Activated B cell treated with CpG ODN at 0.5 μM for 24 hours (primary cell): ENCODE results near the gene AK4. TPM values are rescaled to one million over a fixed set of nuclear protein-coding genes. Genes with fewer than 3 reads are reported as not detected.

Experiments
- ATAC-seq: fragments of 200-7000 bp; cut with Tn5 transposase; one replicate; pipeline ENCODE4 v1.10.0; 2021; ENCODE audit warnings: low read depth, mild to moderate bottlenecking, moderate library complexity
- CTCF ChIA-PET: fragments of 350-600 bp; sonication (Branson Sonifier 250); formaldehyde crosslinking; loops from one replicate; lab custom pipeline; 2021; ENCODE audit warnings: antibody characterized with exemption; lab: Charles Lee
- POLR2A ChIA-PET: fragments of 350-600 bp; sonication (Branson Sonifier 250); formaldehyde crosslinking; loops from one replicate; lab custom pipeline; 2021; ENCODE audit warnings: antibody characterized with exemption; lab: Charles Lee
- DNase-seq: peaks from one replicate; pipeline ENCODE4 v3.0.0; 2022
- H3K27ac Mint-ChIP-seq: one replicate; pipeline ENCODE4 v1.8.0; 2020; ENCODE audit warnings: mixed read lengths
- H3K27me3 Mint-ChIP-seq: one replicate; pipeline ENCODE4 v1.8.0; 2021; ENCODE audit warnings: mixed read lengths
- H3K36me3 Mint-ChIP-seq: one replicate; pipeline ENCODE4 v1.8.0; 2021; ENCODE audit warnings: low read depth, mixed read lengths
- H3K4me1 Mint-ChIP-seq: one replicate; pipeline ENCODE4 v1.8.0; 2021; ENCODE audit warnings: mixed read lengths
- H3K4me3 Mint-ChIP-seq: one replicate; pipeline ENCODE4 v1.8.0; 2020; ENCODE audit warnings: mild to moderate bottlenecking, mixed read lengths
- H3K9me3 Mint-ChIP-seq: one replicate; pipeline ENCODE4 v1.8.0; 2020; ENCODE audit warnings: mixed read lengths
- intact Hi-C: fragments of 100-400 bp; cut with micrococcal nuclease; formaldehyde crosslinking; loops from one replicate; pipeline ENCODE4 v1.15.1; 2024
- total RNA-seq: library from RNA; stranded (reverse); gene quantifications from 2 replicates; pipeline ENCODE4 v1.2.3, GENCODE V29; 2022
- TF ChIP-seq, protein P1 (sequence below): fragments of 200-600 bp; IDR thresholded peaks from one replicate; pipeline ENCODE4 v1.8.0; 2022; ENCODE audit warnings: antibody characterized with exemption, mild to moderate bottlenecking

Gene AK4
- total RNA-seq, 1 donor from 2014 or later = 1.8 TPM

DNA sequence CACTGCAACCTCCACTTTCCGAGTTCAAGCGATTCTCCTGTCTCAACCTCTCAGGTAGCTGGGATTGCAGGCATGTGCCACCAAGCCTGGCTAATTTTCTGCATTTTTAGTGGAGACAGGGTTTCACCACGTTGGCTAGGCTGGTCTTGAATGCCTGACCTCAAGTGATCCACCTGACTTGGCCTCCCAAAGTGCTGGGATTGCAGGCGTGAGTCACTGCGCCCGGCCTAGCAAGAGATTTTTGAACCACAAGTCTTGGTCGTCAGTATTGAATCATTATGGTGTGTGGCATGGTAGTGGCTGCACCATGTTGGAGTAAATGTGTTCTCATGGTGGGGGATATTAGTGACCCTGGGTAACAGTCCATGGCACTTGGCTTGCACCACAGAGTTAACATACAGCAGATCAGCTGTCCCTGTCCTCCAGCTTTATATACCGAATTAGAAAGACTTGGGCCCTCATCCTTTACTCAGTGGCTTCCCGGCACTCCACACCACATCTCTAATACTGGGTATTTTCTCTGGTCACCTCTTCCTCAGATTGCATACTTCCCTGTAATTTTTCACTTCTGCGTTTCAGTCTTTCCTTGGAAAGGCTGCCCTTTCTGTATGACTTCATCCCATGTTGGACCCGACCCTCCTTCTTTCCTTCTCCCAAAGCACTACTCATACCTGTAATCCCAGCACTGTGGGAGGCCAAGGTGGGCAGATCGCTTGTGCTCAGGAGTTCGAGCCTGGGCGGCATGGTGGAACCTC, 25.1 kb downstream of the AK4 start:
- intact Hi-C loops = no loop called here
- CTCF ChIA-PET = no interaction called here
- POLR2A ChIA-PET = no interaction called here
- DNase-seq (no peak), ATAC-seq (no peak)
- TF ChIP-seq, protein P1, sequence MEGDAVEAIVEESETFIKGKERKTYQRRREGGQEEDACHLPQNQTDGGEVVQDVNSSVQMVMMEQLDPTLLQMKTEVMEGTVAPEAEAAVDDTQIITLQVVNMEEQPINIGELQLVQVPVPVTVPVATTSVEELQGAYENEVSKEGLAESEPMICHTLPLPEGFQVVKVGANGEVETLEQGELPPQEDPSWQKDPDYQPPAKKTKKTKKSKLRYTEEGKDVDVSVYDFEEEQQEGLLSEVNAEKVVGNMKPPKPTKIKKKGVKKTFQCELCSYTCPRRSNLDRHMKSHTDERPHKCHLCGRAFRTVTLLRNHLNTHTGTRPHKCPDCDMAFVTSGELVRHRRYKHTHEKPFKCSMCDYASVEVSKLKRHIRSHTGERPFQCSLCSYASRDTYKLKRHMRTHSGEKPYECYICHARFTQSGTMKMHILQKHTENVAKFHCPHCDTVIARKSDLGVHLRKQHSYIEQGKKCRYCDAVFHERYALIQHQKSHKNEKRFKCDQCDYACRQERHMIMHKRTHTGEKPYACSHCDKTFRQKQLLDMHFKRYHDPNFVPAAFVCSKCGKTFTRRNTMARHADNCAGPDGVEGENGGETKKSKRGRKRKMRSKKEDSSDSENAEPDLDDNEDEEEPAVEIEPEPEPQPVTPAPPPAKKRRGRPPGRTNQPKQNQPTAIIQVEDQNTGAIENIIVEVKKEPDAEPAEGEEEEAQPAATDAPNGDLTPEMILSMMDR = no peak
- Mint-ChIP-seq H3K4me1 (no peaks in the 10 kb centered on the region), H3K4me3 (no peak overlapping the region), H3K27me3 (no peaks in the 10 kb centered on the region), H3K36me3 (no peaks in the 10 kb centered on the region), H3K27ac (no peak overlapping the region), H3K9me3 (no peaks in the 10 kb centered on the region)

DNA sequence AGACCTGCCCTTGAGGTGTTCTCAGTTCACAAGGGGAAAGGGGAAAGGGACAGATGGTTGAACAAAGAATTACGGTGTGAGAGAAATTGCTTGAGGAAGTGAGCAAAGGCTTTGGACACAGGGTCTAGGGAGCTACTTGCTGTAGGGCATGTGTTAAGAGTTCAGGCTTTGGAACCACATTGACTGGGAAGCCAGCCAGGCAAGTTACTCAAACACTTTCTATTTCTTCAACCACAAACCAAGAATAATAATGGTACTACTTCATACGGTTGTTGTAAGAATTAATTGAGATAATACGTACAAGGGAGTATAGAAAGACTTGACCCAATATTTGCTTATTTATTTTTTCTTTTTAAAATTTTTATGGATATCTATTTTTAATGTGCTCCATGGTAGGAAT, 26.6 kb downstream of the AK4 start:
- ChIA-PET CTCF (no interaction called here), POLR2A (no interaction called here)
- ATAC-seq = no peak
- intact Hi-C loops = no loop called here
- Mint-ChIP-seq H3K27ac (no peak overlapping the region), H3K9me3 (no peaks in the 10 kb centered on the region), H3K4me1 (no peaks in the 10 kb centered on the region), H3K4me3 (no peak overlapping the region), H3K36me3 (no peaks in the 10 kb centered on the region), H3K27me3 (no peaks in the 10 kb centered on the region)
- TF ChIP-seq, protein P1 = no peak
- no peak for DNase-seq

DNA sequence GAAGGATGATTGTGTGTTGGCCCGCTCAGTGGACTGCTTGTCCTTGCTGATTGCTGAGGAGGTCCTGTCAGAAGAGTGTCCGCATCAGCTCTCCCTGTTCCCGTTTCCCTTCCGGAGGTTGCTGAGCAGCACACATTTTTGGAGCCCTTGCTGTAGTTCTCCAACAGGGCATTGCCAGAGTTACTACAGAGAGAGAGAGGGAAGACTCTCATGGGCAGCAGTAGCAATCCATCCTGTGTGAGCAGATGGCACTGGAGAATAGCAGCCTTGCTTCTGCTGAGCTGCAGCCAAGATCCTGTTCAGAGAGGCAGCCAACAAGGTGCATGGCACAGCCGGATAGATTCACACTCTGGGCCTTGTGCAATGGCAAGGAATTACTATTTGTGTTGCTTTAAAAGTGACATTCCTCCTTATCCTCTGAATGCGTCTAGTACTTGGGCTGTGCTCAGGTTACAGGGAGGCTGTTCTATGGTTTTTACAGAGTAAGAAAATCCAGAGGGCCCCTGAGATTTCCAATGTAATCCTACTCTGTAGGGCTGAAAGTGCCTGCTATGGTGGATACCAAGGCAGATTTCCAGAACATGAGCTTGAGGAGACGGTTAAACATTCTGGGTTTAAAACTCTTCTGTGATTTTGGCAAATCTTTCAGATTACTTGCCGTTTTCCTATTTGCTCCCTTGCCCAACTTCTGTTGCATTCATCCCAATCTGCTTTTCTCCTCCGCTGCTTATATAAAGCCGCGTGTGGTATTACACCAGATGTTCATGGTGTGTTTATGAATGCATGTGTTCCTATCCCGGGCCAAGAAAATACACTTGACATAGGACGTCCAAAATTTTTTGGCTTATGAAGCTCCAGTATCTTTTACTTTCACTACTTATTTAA, 27.4 kb downstream of the AK4 start:
- intact Hi-C loops = no loop called here
- H3K27ac Mint-ChIP-seq = no peak overlapping the region
- no peak overlapping the region for H3K4me3 Mint-ChIP-seq
- H3K36me3 Mint-ChIP-seq = no peaks in the 10 kb centered on the region
- no peak for ATAC-seq
- CTCF ChIA-PET = no interaction called here
- no peak for DNase-seq
- H3K4me1 Mint-ChIP-seq = no peaks in the 10 kb centered on the region
- H3K9me3 Mint-ChIP-seq = no peaks in the 10 kb centered on the region
- POLR2A ChIA-PET = no interaction called here
- TF ChIP-seq, protein P1 = no peak
- no peaks in the 10 kb centered on the region for H3K27me3 Mint-ChIP-seq

DNA sequence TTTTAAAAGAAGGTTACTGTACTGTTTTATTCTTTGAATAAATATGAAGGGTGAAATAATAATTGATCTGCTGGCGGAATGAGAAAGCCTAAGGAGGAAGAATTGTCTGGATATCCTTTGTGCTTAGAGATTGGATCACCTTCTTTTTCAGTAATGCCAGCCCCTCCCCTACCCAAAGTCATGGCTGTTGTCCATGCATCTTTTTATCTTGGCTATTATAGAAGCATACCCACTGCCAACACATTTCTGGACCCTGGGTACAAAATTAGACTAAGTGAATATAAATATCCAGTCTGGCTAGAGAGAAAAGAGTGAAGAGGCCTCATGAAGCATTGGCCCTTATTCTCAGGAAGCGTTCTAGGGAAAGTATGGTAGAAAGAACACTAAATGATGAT, 28.1 kb downstream of the AK4 start:
- intact Hi-C loops = no loop called here
- Mint-ChIP-seq H3K27ac (no peak overlapping the region), H3K9me3 (no peaks in the 10 kb centered on the region), H3K27me3 (no peaks in the 10 kb centered on the region), H3K36me3 (no peaks in the 10 kb centered on the region), H3K4me3 (no peak overlapping the region), H3K4me1 (no peaks in the 10 kb centered on the region)
- ChIA-PET POLR2A (no interaction called here), CTCF (no interaction called here)
- no peak for DNase-seq
- no peak for ATAC-seq
- TF ChIP-seq, protein P1 = no peak

DNA sequence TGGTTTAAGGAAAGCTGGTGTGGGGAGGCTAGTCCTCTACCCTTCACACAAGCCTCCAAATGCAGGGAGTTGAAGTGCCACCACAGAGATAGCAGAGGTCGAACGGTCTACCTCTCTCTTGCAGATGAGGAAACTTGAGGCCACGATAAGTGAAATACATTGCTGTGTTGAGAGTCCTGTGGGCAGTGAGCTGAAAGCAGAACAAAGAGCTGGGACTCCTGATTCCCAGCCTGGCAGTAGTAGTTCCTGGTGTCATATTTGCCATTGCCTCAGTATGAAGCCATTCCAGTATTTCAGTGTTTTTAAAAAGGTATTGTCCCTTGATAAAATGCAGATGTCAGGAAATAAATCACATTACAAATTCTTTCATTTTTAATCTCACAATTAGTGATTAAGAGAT, 28.6 kb downstream of the AK4 start:
- POLR2A ChIA-PET = no interaction called here
- Mint-ChIP-seq H3K4me1 (no peaks in the 10 kb centered on the region), H3K36me3 (no peaks in the 10 kb centered on the region), H3K27me3 (no peaks in the 10 kb centered on the region), H3K27ac (no peak overlapping the region), H3K4me3 (no peak overlapping the region), H3K9me3 (no peaks in the 10 kb centered on the region)
- CTCF ChIA-PET = no interaction called here
- no peak for ATAC-seq
- DNase-seq = no peak
- TF ChIP-seq, protein P1 = no peak
- intact Hi-C loops = no loop called here
